ENCODE measurements around the gene RGS8.
"Not testable (repeated sequence)": the region's sequence is repeated elsewhere in the genome, so short reads cannot be mapped to it uniquely, and the experiment has no call there.

RGS8 gene

DNA sequence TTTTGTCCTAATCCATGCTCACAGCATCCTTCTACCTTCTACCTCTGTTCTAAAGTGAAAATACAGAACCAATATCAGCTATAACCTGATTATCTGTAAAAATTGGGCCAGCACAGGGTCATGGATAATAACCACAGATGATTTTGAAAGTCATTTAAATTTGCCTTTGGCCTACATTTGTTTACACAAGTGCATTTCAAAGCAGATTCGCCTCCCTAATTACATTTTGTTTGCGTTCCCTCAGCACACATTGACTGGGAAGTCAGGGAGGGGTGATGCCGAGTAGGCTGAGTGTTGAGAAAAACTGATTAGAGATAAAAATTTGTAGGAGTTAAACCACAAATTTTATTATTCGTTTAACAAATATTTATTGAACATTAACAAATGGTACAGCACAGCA, 19.2 kb upstream of the RGS8 start:
- CTCF ChIA-PET: no interaction called here
- DNase-seq (ENCODE audit: extremely low spot score): no peak
- TF ChIP-seq FOXK2 (IDR thresholded peaks at IDR 0.05) (no peak), ELF4 (IDR thresholded peaks at IDR 0.05) (no peak), FOXA1 (IDR thresholded peaks at IDR 0.05) (no peak), ZNF384 (IDR thresholded peaks at IDR 0.05) (no peak), TARDBP (IDR thresholded peaks at IDR 0.05) (no peak), NFRKB (IDR thresholded peaks at IDR 0.05) (no peak), BHLHE40 (IDR thresholded peaks at IDR 0.05; ENCODE audit: borderline replicate concordance) (no peak), L3MBTL2 (conservative IDR thresholded peaks at IDR 0.05) (no peak), CTBP1 (IDR thresholded peaks at IDR 0.05; ENCODE audit: borderline replicate concordance) (no peak)
- TF ChIP-seq, protein P1, sequence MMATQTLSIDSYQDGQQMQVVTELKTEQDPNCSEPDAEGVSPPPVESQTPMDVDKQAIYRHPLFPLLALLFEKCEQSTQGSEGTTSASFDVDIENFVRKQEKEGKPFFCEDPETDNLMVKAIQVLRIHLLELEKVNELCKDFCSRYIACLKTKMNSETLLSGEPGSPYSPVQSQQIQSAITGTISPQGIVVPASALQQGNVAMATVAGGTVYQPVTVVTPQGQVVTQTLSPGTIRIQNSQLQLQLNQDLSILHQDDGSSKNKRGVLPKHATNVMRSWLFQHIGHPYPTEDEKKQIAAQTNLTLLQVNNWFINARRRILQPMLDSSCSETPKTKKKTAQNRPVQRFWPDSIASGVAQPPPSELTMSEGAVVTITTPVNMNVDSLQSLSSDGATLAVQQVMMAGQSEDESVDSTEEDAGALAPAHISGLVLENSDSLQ (IDR thresholded peaks at IDR 0.05): no peak
- POLR2A ChIA-PET: no interaction called here

DNA sequence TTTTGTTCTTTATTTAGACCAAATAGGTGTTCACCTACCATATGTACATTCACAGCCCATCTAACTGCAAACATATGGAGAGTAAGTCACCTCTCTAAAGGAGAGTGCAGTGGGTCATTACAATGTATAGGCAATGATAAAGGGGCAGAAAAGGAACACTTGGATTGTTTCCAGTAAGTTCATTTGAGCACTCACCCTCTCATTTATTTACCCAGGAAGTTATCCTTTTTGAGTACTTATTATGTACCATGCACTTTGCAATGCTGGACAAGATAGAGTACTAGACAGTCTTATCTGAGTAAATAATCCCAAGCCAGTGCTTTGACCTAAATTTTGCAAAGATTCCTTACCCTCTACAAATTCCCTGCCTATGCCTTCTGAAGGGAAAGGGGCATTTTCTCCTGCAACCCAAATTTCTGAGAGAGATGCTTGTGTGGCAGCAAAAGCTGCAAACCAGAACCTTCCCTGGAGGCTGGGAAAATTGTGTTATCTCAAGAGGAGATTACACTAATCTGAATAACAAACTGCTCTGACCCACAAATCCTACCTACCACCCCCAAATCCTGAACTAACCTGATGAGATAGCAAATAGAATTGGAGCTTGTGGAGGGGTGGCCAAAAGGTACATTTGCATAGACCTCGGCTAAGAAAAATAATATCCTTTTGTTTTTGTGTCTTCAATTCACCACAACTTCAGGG, 18.6 kb upstream of the RGS8 start:
- POLR2A ChIA-PET: no interaction called here
- TF ChIP-seq, protein P1 (IDR thresholded peaks at IDR 0.05): no peak
- TF ChIP-seq ZNF384 (IDR thresholded peaks at IDR 0.05) (no peak), FOXA1 (IDR thresholded peaks at IDR 0.05) (no peak), FOXM1 (IDR thresholded peaks at IDR 0.05; ENCODE audit: borderline replicate concordance) (no peak), CTBP1 (IDR thresholded peaks at IDR 0.05; ENCODE audit: borderline replicate concordance) (no peak), FOXK2 (IDR thresholded peaks at IDR 0.05) (no peak), LEF1 (IDR thresholded peaks at IDR 0.05; ENCODE audit: borderline replicate concordance) (no peak), L3MBTL2 (conservative IDR thresholded peaks at IDR 0.05) (no peak), HDGF (IDR thresholded peaks at IDR 0.05; ENCODE audit: borderline replicate concordance) (no peak), BHLHE40 (IDR thresholded peaks at IDR 0.05; ENCODE audit: borderline replicate concordance) (no peak), SUZ12 (IDR thresholded peaks at IDR 0.05) (no peak), TARDBP (IDR thresholded peaks at IDR 0.05) (no peak)
- CTCF ChIA-PET: no interaction called here
- no peak for DNase-seq (ENCODE audit: extremely low spot score)

DNA sequence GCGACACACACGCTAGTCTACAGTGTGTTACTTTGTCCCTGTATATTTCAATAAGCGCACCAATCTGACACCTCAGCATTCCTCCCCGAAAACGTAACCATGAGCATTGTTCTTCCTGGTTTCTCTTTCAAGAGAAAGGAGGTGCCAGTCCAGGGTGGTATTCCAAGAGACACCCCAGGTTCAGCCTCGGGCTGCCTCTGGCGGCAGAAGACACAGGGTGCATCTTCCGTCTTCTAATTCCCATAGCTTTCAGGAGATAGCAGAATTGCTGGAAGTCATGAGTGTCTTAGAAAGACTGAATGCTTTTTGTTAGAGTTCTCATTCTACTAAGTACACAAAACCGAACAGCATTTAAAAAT, 15.9 kb upstream of the RGS8 start:
- no peak for DNase-seq (ENCODE audit: extremely low spot score)
- ChIA-PET CTCF (interaction anchor here (0.7 to 1.7 kb wide), 2 partner anchors 82 to 100 kb away, joined by 3 to 6 read pairs; no protein-coding TSS in a partner anchor), POLR2A (no interaction called here)
- TF ChIP-seq CTBP1 (IDR thresholded peaks at IDR 0.05; ENCODE audit: borderline replicate concordance): no peak
- TF ChIP-seq SP1 (IDR thresholded peaks at IDR 0.05): no peak
- TF ChIP-seq SUZ12 (IDR thresholded peaks at IDR 0.05): no peak
- TF ChIP-seq, protein P1 (IDR thresholded peaks at IDR 0.05): no peak
- no peak for TF ChIP-seq NFRKB (IDR thresholded peaks at IDR 0.05)
- TF ChIP-seq FOXA1 (IDR thresholded peaks at IDR 0.05): no peak
- no peak for TF ChIP-seq BHLHE40 (IDR thresholded peaks at IDR 0.05; ENCODE audit: borderline replicate concordance)
- no peak for TF ChIP-seq TARDBP (IDR thresholded peaks at IDR 0.05)
- no peak for TF ChIP-seq L3MBTL2 (conservative IDR thresholded peaks at IDR 0.05)
- no peak for TF ChIP-seq ZNF384 (IDR thresholded peaks at IDR 0.05)
- TF ChIP-seq FOXM1 (IDR thresholded peaks at IDR 0.05; ENCODE audit: borderline replicate concordance): no peak
- TF ChIP-seq HDGF (IDR thresholded peaks at IDR 0.05; ENCODE audit: borderline replicate concordance): no peak

DNA sequence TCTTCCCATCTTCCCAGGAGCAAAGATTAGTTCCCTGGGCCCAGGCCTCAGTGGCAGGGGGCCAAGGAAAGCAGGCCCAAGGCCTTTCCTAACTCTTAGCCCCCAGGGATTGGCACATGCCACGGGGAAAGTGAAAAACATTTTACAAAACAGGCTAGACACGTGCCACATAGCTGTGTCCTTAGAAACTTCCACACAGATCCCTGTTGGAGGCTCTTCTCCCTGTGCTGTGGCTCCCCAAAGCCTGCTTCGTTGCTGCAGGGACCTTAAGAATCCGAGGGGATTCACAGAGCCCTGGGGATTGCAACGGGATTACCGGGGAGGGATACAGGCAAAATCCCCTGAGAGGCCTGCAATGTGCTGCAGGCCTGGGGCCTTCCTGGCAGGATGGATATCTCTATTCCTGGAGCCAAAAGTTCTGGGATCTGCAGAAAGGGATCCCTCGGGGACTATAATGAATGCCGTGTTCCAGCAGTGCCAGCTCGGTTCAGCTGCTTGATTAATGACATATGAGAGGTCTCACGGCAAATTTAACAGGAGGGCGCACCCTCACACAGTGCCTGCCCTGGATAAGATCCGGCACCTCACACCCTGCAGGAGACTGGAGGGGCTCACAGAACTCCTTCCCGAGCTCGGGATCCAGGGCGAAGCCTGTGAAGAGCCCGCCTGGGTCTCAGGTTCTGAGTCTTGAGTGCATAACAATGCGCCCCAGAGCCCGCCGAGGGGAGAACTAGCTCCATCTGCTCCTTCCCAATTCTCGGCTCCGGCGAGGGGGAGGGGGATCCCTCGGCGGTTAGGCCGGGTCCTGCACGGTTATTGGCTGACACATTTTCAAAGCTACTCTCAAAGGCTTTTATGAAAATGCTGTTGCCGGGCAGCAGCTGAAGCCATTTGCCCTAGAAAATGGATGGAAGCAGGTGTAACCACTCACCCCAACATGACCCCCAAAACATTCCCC, 15.3 kb upstream of the RGS8 start:
- ChIA-PET CTCF (interaction anchor here (0.7 to 1.2 kb wide), 2 partner anchors 23 to 84 kb away, joined by 3 to 7 read pairs; no protein-coding TSS in a partner anchor), POLR2A (no interaction called here)
- TF ChIP-seq SP1 (IDR thresholded peaks at IDR 0.05) (no peak), SUZ12 (IDR thresholded peaks at IDR 0.05) (no peak), TARDBP (IDR thresholded peaks at IDR 0.05) (no peak)
- DNase-seq (ENCODE audit: extremely low spot score): peak; percentile 32

DNA sequence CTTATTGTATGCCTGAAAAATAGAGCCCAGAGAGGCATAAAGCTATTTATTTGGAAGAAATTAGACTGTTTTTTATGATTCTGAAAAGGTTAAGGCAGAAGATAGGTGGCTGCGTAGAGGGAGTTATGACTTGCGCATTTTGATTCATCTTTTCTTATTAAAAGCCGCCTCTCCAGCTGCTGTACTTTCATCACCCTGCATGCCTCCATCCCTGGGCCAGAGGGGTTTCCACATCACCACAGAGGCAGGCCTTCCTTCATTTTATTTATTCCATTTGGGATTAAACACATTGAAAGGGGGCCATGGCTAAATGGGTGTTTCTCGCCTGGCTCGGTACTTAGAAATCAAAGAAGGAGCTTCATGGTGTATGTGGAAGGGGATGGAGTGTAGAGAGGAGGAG, 14.6 kb upstream of the RGS8 start:
- CTCF ChIA-PET: interaction anchor here (1.2 kb wide), 1 partner anchor 22 kb away, joined by 7 read pairs; no protein-coding TSS in a partner anchor
- POLR2A ChIA-PET: no interaction called here
- TF ChIP-seq, protein P1 (IDR thresholded peaks at IDR 0.05): no peak
- TF ChIP-seq ZNF384 (IDR thresholded peaks at IDR 0.05): no peak
- no peak for DNase-seq (ENCODE audit: extremely low spot score)

DNA sequence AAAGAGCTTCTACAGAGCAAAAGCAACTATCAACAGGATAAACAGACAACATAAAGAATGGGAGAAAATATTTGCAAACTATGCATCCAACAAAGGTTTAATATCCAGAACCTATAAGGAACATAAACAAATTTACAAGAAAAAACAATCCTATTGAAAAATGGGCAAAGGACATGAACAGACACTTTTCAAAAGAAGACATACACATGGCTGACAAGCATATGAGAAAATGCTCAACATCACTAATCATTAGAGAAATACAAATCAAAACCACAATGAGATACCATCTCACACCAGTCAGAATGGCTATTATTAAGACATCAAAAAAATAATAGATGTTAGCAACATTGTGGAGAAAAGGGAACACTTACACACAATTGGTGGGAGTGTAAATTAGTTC, 8.8 kb upstream of the RGS8 start:
- POLR2A ChIA-PET; DNase-seq (ENCODE audit: extremely low spot score); CTCF ChIA-PET: not testable (repeated sequence)

Measured in HEK293T (cell line).